ENCODE measurements around the gene TP53BP2. TPM values are rescaled to one million over a fixed set of nuclear protein-coding genes. Genes with fewer than 3 reads are reported as not detected.
"Not testable (repeated sequence)": the region's sequence is repeated elsewhere in the genome, so short reads cannot be mapped to it uniquely, and the experiment has no call there.

TP53BP2 gene
- total RNA-seq, 1 donor from 2014 or later = 59.2 TPM

GRCh38 chr1:223844787-223845036 lies 1.0 kb downstream of the TP53BP2 start:
- TF ChIP-seq CTCF (IDR thresholded peaks at IDR 0.05; ENCODE audit: unreplicated experiment) = no peak
- peaks cover 13% of the 10 kb centered on the region for H3K4me1 Mint-ChIP-seq (ENCODE audit: low read depth)
- peak overlapping the region; percentile 98 for H3K27ac Mint-ChIP-seq
- peak overlapping the region; percentile 93 for H3K4me3 Mint-ChIP-seq (ENCODE audit: low read depth)
- H3K36me3 Mint-ChIP-seq (ENCODE audit: insufficient read depth) = no peaks in the 10 kb centered on the region
- no peaks in the 10 kb centered on the region for H3K9me3 Mint-ChIP-seq (ENCODE audit: low read depth)
- DNase-seq (ENCODE audit: low spot score, unreplicated experiment) = no peak
- H3K27me3 Mint-ChIP-seq = peaks cover 3% of the 10 kb centered on the region

- peak overlapping the region; percentile 93 for H3K4me3 Mint-ChIP-seq (ENCODE audit: low read depth)
- no peak for TF ChIP-seq CTCF (IDR thresholded peaks at IDR 0.05; ENCODE audit: unreplicated experiment)
- no peak for DNase-seq (ENCODE audit: low spot score, unreplicated experiment)
- H3K36me3 Mint-ChIP-seq (ENCODE audit: insufficient read depth) = no peaks in the 10 kb centered on the region
- no peaks in the 10 kb centered on the region for H3K9me3 Mint-ChIP-seq (ENCODE audit: low read depth)
- peak overlapping the region; percentile 98 for H3K27ac Mint-ChIP-seq
- no peaks in the 10 kb centered on the region for H3K27me3 Mint-ChIP-seq
- H3K4me1 Mint-ChIP-seq (ENCODE audit: low read depth) = peaks cover 13% of the 10 kb centered on the region
Observed at GRCh38 chr1:223843934-223844786, 1.6 kb downstream of the TP53BP2 start.

GRCh38 chr1:223842784-223843183 lies 3.0 kb downstream of the TP53BP2 start:
- H3K9me3 Mint-ChIP-seq (ENCODE audit: low read depth) = no peaks in the 10 kb centered on the region
- H3K27ac Mint-ChIP-seq = no peak overlapping the region
- H3K4me1 Mint-ChIP-seq (ENCODE audit: low read depth) = peaks cover 25% of the 10 kb centered on the region
- H3K27me3 Mint-ChIP-seq = no peaks in the 10 kb centered on the region
- no peak overlapping the region for H3K4me3 Mint-ChIP-seq (ENCODE audit: low read depth)
- no peaks in the 10 kb centered on the region for H3K36me3 Mint-ChIP-seq (ENCODE audit: insufficient read depth)
- DNase-seq (ENCODE audit: low spot score, unreplicated experiment) = no peak
- TF ChIP-seq CTCF (IDR thresholded peaks at IDR 0.05; ENCODE audit: unreplicated experiment) = no peak

GRCh38 chr1:223841977-223842623 lies 3.6 kb downstream of the TP53BP2 start:
- H3K4me3 Mint-ChIP-seq (ENCODE audit: low read depth); H3K27me3 Mint-ChIP-seq; DNase-seq (ENCODE audit: low spot score, unreplicated experiment); H3K27ac Mint-ChIP-seq; H3K9me3 Mint-ChIP-seq (ENCODE audit: low read depth); H3K36me3 Mint-ChIP-seq (ENCODE audit: insufficient read depth): not testable (repeated sequence)
- peaks cover 28% of the 10 kb centered on the region for H3K4me1 Mint-ChIP-seq (ENCODE audit: low read depth)

GRCh38 chr1:223840254-223840653 lies 5.5 kb downstream of the TP53BP2 start:
- Mint-ChIP-seq H3K9me3 (ENCODE audit: low read depth) (no peaks in the 10 kb centered on the region), H3K27ac (no peak overlapping the region), H3K36me3 (ENCODE audit: insufficient read depth) (no peaks in the 10 kb centered on the region), H3K4me3 (ENCODE audit: low read depth) (no peak overlapping the region), H3K27me3 (no peaks in the 10 kb centered on the region), H3K4me1 (ENCODE audit: low read depth) (peaks cover 25% of the 10 kb centered on the region)
- no peak for DNase-seq (ENCODE audit: low spot score, unreplicated experiment)
- TF ChIP-seq CTCF (IDR thresholded peaks at IDR 0.05; ENCODE audit: unreplicated experiment) = no peak

All from progenitor cell of endocrine pancreas (in vitro differentiated cells).